HUDEP-2 (cell line): ENCODE results near the gene OR2C1.
A peak's percentile ranks its signal among the peaks of the same experiment; 100 is the strongest.

Experiments used
- DNase-seq, 76 experiments: peaks; one replicate each; lab custom pipeline; 2025; ENCODE audit not compliant: unreplicated experiment in 76 of 76; lab: John Stamatoyannopoulos, UW

Gene OR2C1

GRCh38 chr16:3389663-3390338, 34.1 kb downstream of the OR2C1 start:
- no peak for DNase-seq

- DNase-seq = no peak
Measured at GRCh38 chr16:3400446-3400778, 44.7 kb downstream of the OR2C1 start.

- peak; percentile 41 to 99 (median 97) for DNase-seq
Measured at GRCh38 chr16:3400779-3401688, 45.3 kb downstream of the OR2C1 start, which contains the start of the genes ZNF174 and ZSCAN32. TSS of gene ZNF174 (plus strand) at chr16:3401215. CDS start at chr16:3402005, 790 bp downstream. TSS of gene ZSCAN32 (minus strand) at chr16:3401004. CDS start at chr16:3397557, 3,447 bp downstream.

- DNase-seq = no peak
Measured at GRCh38 chr16:3401719-3402397, 46.2 kb downstream of the OR2C1 start.
